ENCODE data around the gene DNAL4.

DNAL4 gene

DNA sequence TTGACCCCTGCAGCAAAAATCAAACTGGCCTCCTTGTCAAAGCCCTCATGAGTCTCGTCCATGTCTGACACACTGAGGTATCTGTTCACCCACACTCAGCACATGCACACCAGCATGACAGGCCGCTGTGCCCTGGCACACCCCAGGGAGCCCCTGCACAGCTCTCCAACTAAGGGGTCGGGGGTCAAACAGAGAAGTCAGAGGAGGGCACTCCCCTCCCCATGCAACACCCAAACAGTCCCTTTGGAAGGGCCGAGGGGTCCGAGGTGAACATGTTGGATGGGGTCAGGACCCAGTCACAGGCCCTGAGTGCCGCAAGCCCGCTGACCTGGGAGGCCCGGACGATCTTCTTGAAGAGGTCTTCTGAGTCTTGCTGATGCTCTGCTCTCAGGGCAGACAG lies 52.8 kb downstream of the DNAL4 start:
- H3K27me3 ChIP-seq (ENCODE audit: insufficient read depth, low read length, poor library complexity) = no peaks in the 10 kb centered on the region
- no peak overlapping the region for H3K4me2 ChIP-seq (ENCODE audit: insufficient read depth, low read length)
- DNase-seq = no peak
- H3K36me3 ChIP-seq (ENCODE audit: insufficient read depth, low read length) = peaks cover 99% of the 10 kb centered on the region
- H3K27ac ChIP-seq (ENCODE audit: low read length) = no peak overlapping the region
- H3K4me1 ChIP-seq (ENCODE audit: insufficient read depth, low read length) = no peaks in the 10 kb centered on the region
- no peak for ATAC-seq (ENCODE audit: insufficient read depth, low read depth)
- peaks cover 38% of the 10 kb centered on the region for H4K20me1 ChIP-seq (ENCODE audit: insufficient read depth, low read length)
- TF ChIP-seq EZH2 (IDR thresholded peaks at IDR 0.05; ENCODE audit: borderline replicate concordance, low read depth, low read length, severe bottlenecking) = no peak
- TF ChIP-seq, protein P1, sequence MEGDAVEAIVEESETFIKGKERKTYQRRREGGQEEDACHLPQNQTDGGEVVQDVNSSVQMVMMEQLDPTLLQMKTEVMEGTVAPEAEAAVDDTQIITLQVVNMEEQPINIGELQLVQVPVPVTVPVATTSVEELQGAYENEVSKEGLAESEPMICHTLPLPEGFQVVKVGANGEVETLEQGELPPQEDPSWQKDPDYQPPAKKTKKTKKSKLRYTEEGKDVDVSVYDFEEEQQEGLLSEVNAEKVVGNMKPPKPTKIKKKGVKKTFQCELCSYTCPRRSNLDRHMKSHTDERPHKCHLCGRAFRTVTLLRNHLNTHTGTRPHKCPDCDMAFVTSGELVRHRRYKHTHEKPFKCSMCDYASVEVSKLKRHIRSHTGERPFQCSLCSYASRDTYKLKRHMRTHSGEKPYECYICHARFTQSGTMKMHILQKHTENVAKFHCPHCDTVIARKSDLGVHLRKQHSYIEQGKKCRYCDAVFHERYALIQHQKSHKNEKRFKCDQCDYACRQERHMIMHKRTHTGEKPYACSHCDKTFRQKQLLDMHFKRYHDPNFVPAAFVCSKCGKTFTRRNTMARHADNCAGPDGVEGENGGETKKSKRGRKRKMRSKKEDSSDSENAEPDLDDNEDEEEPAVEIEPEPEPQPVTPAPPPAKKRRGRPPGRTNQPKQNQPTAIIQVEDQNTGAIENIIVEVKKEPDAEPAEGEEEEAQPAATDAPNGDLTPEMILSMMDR (IDR thresholded peaks at IDR 0.05; ENCODE audit: borderline replicate concordance, extremely low read depth, low read length, poor library complexity, severe bottlenecking) = no peak
- no peaks in the 10 kb centered on the region for H3K79me2 ChIP-seq (ENCODE audit: insufficient read depth, low read length)
- H3K9me3 ChIP-seq (ENCODE audit: insufficient read depth, low read length, severe bottlenecking) = no peaks in the 10 kb centered on the region
- no peak overlapping the region for H3K9ac ChIP-seq (ENCODE audit: low read depth, low read length)
- no peak overlapping the region for H3K4me3 ChIP-seq (ENCODE audit: low read depth in 1 of 2, low read length in 2 of 2)
- no peak overlapping the region for H2AFZ ChIP-seq (ENCODE audit: low read depth, low read length)

DNA sequence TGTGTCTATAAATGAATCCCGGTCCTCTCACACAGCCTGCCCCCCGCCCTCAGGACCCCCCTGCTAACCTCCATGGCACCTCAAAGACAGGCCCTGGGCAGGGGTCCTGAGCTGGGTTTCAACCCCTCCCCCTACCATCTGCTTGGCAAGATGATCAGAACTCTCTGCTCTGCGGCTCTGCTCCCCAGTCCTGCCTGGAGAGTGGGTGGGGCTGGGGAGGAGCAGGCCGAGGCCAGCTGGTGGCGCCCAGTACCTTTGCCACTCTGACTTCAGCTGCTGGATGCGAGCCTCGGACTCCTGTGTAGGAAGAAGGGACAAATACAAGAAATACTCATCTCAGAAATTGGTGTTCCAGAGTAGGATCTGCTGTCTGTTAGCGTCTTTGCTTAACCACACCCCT lies 53.2 kb downstream of the DNAL4 start:
- Histone ChIP-seq H3K4me3 (ENCODE audit: low read depth in 1 of 2, low read length in 2 of 2) (no peak overlapping the region), H3K4me1 (ENCODE audit: insufficient read depth, low read length) (no peaks in the 10 kb centered on the region), H3K36me3 (ENCODE audit: insufficient read depth, low read length) (peaks cover 99% of the 10 kb centered on the region), H3K27ac (ENCODE audit: low read length) (no peak overlapping the region), H3K27me3 (ENCODE audit: insufficient read depth, low read length, poor library complexity) (no peaks in the 10 kb centered on the region), H3K79me2 (ENCODE audit: insufficient read depth, low read length) (no peaks in the 10 kb centered on the region), H3K9me3 (ENCODE audit: insufficient read depth, low read length, severe bottlenecking) (no peaks in the 10 kb centered on the region), H4K20me1 (ENCODE audit: insufficient read depth, low read length) (peaks cover 38% of the 10 kb centered on the region), H3K4me2 (ENCODE audit: insufficient read depth, low read length) (no peak overlapping the region), H2AFZ (ENCODE audit: low read depth, low read length) (no peak overlapping the region), H3K9ac (ENCODE audit: low read depth, low read length) (no peak overlapping the region)
- no peak for ATAC-seq (ENCODE audit: insufficient read depth, low read depth)
- no peak for TF ChIP-seq EZH2 (IDR thresholded peaks at IDR 0.05; ENCODE audit: borderline replicate concordance, low read depth, low read length, severe bottlenecking)
- TF ChIP-seq, protein P1 (IDR thresholded peaks at IDR 0.05; ENCODE audit: borderline replicate concordance, extremely low read depth, low read length, poor library complexity, severe bottlenecking) = no peak
- DNase-seq = no peak

DNA sequence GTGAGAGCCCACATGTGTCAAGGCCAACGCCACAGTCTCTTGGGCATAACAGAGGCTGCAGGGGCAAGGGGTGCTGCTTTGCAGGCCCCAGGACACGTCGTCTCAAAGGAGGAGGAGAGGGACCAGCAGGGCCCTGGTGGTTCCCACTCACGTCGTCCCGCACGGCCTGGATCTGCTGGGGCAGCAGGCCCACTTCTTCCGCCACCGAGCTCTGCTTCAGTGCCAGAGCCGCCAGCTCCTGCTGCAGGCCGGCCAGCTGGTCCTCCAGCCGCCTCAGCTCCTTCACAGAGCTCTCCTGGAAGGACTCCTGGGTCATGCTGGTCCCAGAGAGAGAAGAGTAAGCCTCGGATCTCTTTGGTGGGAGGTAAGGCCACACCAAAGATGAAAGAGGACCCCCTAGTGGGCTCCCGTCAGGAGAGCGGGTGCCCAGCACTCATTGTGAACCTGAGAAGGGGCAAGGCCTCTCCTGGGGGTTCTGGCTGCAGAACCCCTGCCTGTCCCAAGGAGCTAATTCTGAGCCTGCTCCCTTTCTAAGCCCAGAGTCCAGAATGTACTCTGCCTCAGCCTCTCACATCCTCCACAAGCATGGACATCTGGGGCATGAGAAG lies 53.7 kb downstream of the DNAL4 start:
- no peak for ATAC-seq (ENCODE audit: insufficient read depth, low read depth)
- no peak for TF ChIP-seq EZH2 (IDR thresholded peaks at IDR 0.05; ENCODE audit: borderline replicate concordance, low read depth, low read length, severe bottlenecking)
- TF ChIP-seq, protein P1 (IDR thresholded peaks at IDR 0.05; ENCODE audit: borderline replicate concordance, extremely low read depth, low read length, poor library complexity, severe bottlenecking) = no peak
- H3K9ac ChIP-seq (ENCODE audit: low read depth, low read length) = no peak overlapping the region
- no peaks in the 10 kb centered on the region for H3K79me2 ChIP-seq (ENCODE audit: insufficient read depth, low read length)
- DNase-seq = no peak
- no peak overlapping the region for H2AFZ ChIP-seq (ENCODE audit: low read depth, low read length)
- H3K4me3 ChIP-seq (ENCODE audit: low read depth in 1 of 2, low read length in 2 of 2) = no peak overlapping the region
- H3K36me3 ChIP-seq (ENCODE audit: insufficient read depth, low read length) = peaks cover 99% of the 10 kb centered on the region
- no peak overlapping the region for H3K27ac ChIP-seq (ENCODE audit: low read length)
- no peaks in the 10 kb centered on the region for H3K4me1 ChIP-seq (ENCODE audit: insufficient read depth, low read length)
- no peaks in the 10 kb centered on the region for H3K9me3 ChIP-seq (ENCODE audit: insufficient read depth, low read length, severe bottlenecking)
- H3K4me2 ChIP-seq (ENCODE audit: insufficient read depth, low read length) = no peak overlapping the region
- peaks cover 38% of the 10 kb centered on the region for H4K20me1 ChIP-seq (ENCODE audit: insufficient read depth, low read length)
- H3K27me3 ChIP-seq (ENCODE audit: insufficient read depth, low read length, poor library complexity) = no peaks in the 10 kb centered on the region
